D721Med (cell line): ENCODE measurements around the gene HOXB9.

Experiments used
- DNase-seq: peaks from one replicate; pipeline ENCODE4 v3.0.0; 2011; ENCODE audit warnings: low spot score; ENCODE audit not compliant: insufficient read length
- FAIRE-seq: peaks from 2 replicates; lab custom pipeline; 2011; peaks lifted over from hg19 to GRCh38; lab: Jason Lieb, UNC
- CTCF ChIP-seq: IDR thresholded peaks from 2 replicates; pipeline ENCODE4 v1.5.1; 2012; ENCODE audit warnings: mild to moderate bottlenecking, control low read depth; ENCODE audit not compliant: insufficient read depth; ENCODE audit errors: missing control alignments

Gene HOXB9

GRCh38 chr17:48589060-48589830, 36.9 kb downstream of the HOXB9 start:
- no peak for FAIRE-seq
- no peak for TF ChIP-seq CTCF
- no peak for DNase-seq

- no peak for DNase-seq
- TF ChIP-seq CTCF: no peak
- FAIRE-seq: no peak
These were observed 37.6 kb downstream of the HOXB9 start for GRCh38 chr17:48588528-48588927.

GRCh38 chr17:48588074-48588415, 38.1 kb downstream of the HOXB9 start:
- DNase-seq: no peak
- TF ChIP-seq CTCF: no peak
- FAIRE-seq: no peak

GRCh38 chr17:48587276-48588073, 38.7 kb downstream of the HOXB9 start:
- FAIRE-seq (no peak), DNase-seq (no peak)
- no peak for TF ChIP-seq CTCF

- DNase-seq (no peak), FAIRE-seq (no peak)
These were observed 39.6 kb downstream of the HOXB9 start for GRCh38 chr17:48586355-48587258.

More at GRCh38 chr17:48586355-48587258, 39.6 kb downstream of the HOXB9 start:
- TF ChIP-seq CTCF: no peak
